ENCODE measurements around the gene RSPO3. TPM values are rescaled to one million over a fixed set of nuclear protein-coding genes. Genes with fewer than 3 reads are reported as not detected.

The RSPO3 gene
- total and polyA plus RNA-seq, 4 donors, result 1.4 to 3.5 (median 1.6) TPM

DNA sequence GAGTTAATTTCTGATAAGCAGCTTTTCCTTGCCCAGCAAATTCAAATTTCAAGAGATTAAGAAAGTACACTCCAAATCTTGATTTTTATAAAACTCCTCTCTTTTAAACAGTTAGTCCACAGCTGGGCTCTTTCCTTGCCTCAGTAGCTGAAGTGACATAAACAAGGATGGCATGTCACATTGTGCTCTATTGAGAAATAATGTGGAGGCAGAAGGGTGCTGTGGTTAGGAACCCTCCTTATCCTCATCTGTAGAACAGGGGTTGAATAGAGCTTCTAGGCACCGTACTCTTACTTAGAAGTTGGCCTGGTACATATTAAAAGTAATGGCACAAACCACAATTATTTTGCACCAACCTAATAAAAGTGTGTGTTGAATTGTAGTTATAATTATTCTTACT is 70.3 kb downstream of the RSPO3 start (continued):
- TF ChIP-seq JUND (IDR thresholded peaks at IDR 0.05), result no peak

DNA sequence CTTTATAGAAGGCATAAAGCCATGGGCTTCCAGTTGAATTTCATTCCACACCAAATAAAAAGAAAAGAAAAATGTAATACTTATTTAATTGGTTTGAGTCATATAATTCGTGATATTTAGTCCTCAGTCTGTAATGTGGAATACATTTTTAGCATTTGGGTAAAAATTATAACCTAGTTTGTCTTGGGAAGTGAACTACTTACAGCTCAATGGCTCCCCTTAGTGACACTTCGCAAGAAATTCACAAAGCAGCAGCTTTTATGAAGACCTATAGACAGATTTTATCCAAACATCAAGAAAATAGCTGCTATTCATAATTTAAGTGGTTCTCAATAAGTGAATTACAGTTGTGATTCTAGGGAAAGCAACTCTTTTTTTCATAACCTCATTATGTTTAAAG is 72.1 kb downstream of the RSPO3 start:
- Histone ChIP-seq H3K4me3 (ENCODE audit: low read depth in 1 of 3, low read length in 3 of 3) (no peak overlapping the region), H3K9ac (ENCODE audit: low read depth in 1 of 2, low read length in 2 of 2) (no peak overlapping the region), H3K27me3 (ENCODE audit: control insufficient read depth in 4 of 4, insufficient read depth in 4 of 4, low read length in 3 of 4) (no peaks in the 10 kb centered on the region), H3K36me3 (ENCODE audit: control insufficient read depth in 4 of 4, insufficient read depth in 3 of 4, low read depth in 1 of 4, low read length in 3 of 4) (no peaks in the 10 kb centered on the region), H3K4me1 (ENCODE audit: control insufficient read depth in 4 of 4, insufficient read depth in 4 of 4, low read length in 3 of 4) (no peaks in the 10 kb centered on the region), H3K9me3 (ENCODE audit: control insufficient read depth in 4 of 4, low read length in 3 of 4) (no peaks in the 10 kb centered on the region), H3K27ac (ENCODE audit: low read depth in 1 of 2, low read length in 2 of 2) (no peak overlapping the region)
- WGBS, result 34% methylated on average over 2 of the region's 2 CpGs
- DNase-seq (ENCODE audit: low spot score), result no peak
- TF ChIP-seq SP1 (IDR thresholded peaks at IDR 0.05), result no peak
- TF ChIP-seq RAD21 (IDR thresholded peaks at IDR 0.05), result peak; percentile 69 to 76
- TF ChIP-seq, protein P1, sequence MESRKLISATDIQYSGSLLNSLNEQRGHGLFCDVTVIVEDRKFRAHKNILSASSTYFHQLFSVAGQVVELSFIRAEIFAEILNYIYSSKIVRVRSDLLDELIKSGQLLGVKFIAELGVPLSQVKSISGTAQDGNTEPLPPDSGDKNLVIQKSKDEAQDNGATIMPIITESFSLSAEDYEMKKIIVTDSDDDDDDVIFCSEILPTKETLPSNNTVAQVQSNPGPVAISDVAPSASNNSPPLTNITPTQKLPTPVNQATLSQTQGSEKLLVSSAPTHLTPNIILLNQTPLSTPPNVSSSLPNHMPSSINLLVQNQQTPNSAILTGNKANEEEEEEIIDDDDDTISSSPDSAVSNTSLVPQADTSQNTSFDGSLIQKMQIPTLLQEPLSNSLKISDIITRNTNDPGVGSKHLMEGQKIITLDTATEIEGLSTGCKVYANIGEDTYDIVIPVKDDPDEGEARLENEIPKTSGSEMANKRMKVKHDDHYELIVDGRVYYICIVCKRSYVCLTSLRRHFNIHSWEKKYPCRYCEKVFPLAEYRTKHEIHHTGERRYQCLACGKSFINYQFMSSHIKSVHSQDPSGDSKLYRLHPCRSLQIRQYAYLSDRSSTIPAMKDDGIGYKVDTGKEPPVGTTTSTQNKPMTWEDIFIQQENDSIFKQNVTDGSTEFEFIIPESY (IDR thresholded peaks at IDR 0.05), result no peak
- no peak for TF ChIP-seq HNF4A (conservative IDR thresholded peaks at IDR 0.05)
- TF ChIP-seq, protein P2, sequence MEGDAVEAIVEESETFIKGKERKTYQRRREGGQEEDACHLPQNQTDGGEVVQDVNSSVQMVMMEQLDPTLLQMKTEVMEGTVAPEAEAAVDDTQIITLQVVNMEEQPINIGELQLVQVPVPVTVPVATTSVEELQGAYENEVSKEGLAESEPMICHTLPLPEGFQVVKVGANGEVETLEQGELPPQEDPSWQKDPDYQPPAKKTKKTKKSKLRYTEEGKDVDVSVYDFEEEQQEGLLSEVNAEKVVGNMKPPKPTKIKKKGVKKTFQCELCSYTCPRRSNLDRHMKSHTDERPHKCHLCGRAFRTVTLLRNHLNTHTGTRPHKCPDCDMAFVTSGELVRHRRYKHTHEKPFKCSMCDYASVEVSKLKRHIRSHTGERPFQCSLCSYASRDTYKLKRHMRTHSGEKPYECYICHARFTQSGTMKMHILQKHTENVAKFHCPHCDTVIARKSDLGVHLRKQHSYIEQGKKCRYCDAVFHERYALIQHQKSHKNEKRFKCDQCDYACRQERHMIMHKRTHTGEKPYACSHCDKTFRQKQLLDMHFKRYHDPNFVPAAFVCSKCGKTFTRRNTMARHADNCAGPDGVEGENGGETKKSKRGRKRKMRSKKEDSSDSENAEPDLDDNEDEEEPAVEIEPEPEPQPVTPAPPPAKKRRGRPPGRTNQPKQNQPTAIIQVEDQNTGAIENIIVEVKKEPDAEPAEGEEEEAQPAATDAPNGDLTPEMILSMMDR (IDR thresholded peaks at IDR 0.05; ENCODE audit: low read depth, low read length, missing input control), result peak; percentile 33
- no peak for TF ChIP-seq NR2F2 (IDR thresholded peaks at IDR 0.05)

DNA sequence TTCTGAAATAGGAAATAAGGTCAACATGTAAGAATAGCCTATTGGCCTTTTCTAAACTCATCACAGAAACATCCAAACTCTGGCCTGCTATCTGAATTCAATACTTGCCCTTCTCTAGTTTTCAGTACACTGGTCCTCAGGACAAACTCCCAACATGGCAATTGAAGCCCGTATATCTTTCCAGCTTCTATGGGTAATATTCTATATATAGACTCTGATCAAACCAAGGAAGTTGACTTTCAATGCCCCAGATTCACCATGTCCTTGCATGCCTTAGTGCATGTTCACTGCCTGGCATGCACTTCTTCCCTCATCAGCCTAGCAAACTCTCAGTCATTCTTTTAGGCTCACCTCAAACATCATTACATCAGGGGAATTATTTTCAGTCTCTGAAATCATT is 73.2 kb downstream of the RSPO3 start:
- no peak overlapping the region for H3K9ac ChIP-seq (ENCODE audit: low read depth in 1 of 2, low read length in 2 of 2)
- H3K27me3 ChIP-seq (ENCODE audit: control insufficient read depth in 4 of 4, insufficient read depth in 4 of 4, low read length in 3 of 4), result no peaks in the 10 kb centered on the region
- H3K9me3 ChIP-seq (ENCODE audit: control insufficient read depth in 4 of 4, low read length in 3 of 4), result no peaks in the 10 kb centered on the region
- TF ChIP-seq, protein P1 (IDR thresholded peaks at IDR 0.05), result no peak
- TF ChIP-seq, protein P3, sequence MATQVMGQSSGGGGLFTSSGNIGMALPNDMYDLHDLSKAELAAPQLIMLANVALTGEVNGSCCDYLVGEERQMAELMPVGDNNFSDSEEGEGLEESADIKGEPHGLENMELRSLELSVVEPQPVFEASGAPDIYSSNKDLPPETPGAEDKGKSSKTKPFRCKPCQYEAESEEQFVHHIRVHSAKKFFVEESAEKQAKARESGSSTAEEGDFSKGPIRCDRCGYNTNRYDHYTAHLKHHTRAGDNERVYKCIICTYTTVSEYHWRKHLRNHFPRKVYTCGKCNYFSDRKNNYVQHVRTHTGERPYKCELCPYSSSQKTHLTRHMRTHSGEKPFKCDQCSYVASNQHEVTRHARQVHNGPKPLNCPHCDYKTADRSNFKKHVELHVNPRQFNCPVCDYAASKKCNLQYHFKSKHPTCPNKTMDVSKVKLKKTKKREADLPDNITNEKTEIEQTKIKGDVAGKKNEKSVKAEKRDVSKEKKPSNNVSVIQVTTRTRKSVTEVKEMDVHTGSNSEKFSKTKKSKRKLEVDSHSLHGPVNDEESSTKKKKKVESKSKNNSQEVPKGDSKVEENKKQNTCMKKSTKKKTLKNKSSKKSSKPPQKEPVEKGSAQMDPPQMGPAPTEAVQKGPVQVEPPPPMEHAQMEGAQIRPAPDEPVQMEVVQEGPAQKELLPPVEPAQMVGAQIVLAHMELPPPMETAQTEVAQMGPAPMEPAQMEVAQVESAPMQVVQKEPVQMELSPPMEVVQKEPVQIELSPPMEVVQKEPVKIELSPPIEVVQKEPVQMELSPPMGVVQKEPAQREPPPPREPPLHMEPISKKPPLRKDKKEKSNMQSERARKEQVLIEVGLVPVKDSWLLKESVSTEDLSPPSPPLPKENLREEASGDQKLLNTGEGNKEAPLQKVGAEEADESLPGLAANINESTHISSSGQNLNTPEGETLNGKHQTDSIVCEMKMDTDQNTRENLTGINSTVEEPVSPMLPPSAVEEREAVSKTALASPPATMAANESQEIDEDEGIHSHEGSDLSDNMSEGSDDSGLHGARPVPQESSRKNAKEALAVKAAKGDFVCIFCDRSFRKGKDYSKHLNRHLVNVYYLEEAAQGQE (IDR thresholded peaks at IDR 0.05), result no peak
- TF ChIP-seq HNF4A (conservative IDR thresholded peaks at IDR 0.05) (no peak), FOXA1 (IDR thresholded peaks at IDR 0.05) (no peak), HNF4G (IDR thresholded peaks at IDR 0.05) (no peak), JUND (IDR thresholded peaks at IDR 0.05) (no peak), TAF1 (conservative IDR thresholded peaks at IDR 0.05) (no peak)
- TF ChIP-seq, protein P4, sequence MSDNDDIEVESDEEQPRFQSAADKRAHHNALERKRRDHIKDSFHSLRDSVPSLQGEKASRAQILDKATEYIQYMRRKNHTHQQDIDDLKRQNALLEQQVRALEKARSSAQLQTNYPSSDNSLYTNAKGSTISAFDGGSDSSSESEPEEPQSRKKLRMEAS (IDR thresholded peaks at IDR 0.05), result no peak
- TF ChIP-seq, protein P5, sequence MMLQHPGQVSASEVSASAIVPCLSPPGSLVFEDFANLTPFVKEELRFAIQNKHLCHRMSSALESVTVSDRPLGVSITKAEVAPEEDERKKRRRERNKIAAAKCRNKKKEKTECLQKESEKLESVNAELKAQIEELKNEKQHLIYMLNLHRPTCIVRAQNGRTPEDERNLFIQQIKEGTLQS (IDR thresholded peaks at IDR 0.05), result no peak
- H3K36me3 ChIP-seq (ENCODE audit: control insufficient read depth in 4 of 4, insufficient read depth in 3 of 4, low read depth in 1 of 4, low read length in 3 of 4), result no peaks in the 10 kb centered on the region
- 75% methylated on average over 1 of the region's 1 CpG for WGBS
- H3K4me3 ChIP-seq (ENCODE audit: low read depth in 1 of 3, low read length in 3 of 3), result no peak overlapping the region
- H3K4me1 ChIP-seq (ENCODE audit: control insufficient read depth in 4 of 4, insufficient read depth in 4 of 4, low read length in 3 of 4), result no peaks in the 10 kb centered on the region
- no peak overlapping the region for H3K27ac ChIP-seq (ENCODE audit: low read depth in 1 of 2, low read length in 2 of 2)
- no peak for DNase-seq (ENCODE audit: low spot score)
